GM19099 (cell line): ENCODE measurements around the gene TCP11L2.

Source experiments
- POLR2A ChIP-seq: IDR thresholded peaks from 3 replicates; pipeline ENCODE4 v1.6.1; 2011; ENCODE audit warnings: low read depth; ENCODE audit not compliant: insufficient read length; ENCODE audit errors: extremely low read depth

Gene TCP11L2

GRCh38 chr12:106386813-106387535 lies 84.4 kb downstream of the TCP11L2 start:
- TF ChIP-seq POLR2A, result no peak

GRCh38 chr12:106387848-106388377 lies 85.4 kb downstream of the TCP11L2 start:
- TF ChIP-seq POLR2A, result no peak

- TF ChIP-seq POLR2A, result no peak
Measured at GRCh38 chr12:106389151-106389550, 86.6 kb downstream of the TCP11L2 start.

GRCh38 chr12:106392759-106393158 lies 90.2 kb downstream of the TCP11L2 start:
- no peak for TF ChIP-seq POLR2A
